Esophagus (tissue), 2 donors: ENCODE measurements around the gene CCDC200. TPM values are rescaled to one million over a fixed set of nuclear protein-coding genes. Genes with fewer than 3 reads are reported as not detected.

ENCODE experiments used
- polyA plus RNA-seq, 2 donors: library from polyadenylated mRNA; stranded (reverse); fragments of 200-250 nt; gene quantifications; one replicate each; pipeline ENCODE4 v1.2.3, GENCODE V29; 2013
- donor health status: healthy with polysubstance abuse.
- donor health status: Bipolar disorder and iron deficiency.

CCDC200 gene
- polyA plus RNA-seq, 2 donors = not detected

Other genes with a start within 250 kb of the CCDC200 start
- gene PTGES3L, start 248.5 kb downstream of the CCDC200 start, polyA plus RNA-seq = under 1 TPM; 0.65 to 0.94 TPM
- gene RUNDC1, start 248.1 kb downstream of the CCDC200 start, polyA plus RNA-seq = 1 to 10 TPM; 5.2 to 5.7 TPM
- gene RPL27, start 230.2 kb downstream of the CCDC200 start, polyA plus RNA-seq = 1,000 to 10,000 TPM; 2,102 to 2,622 TPM
- 1 to 10 TPM; 7.4 to 9.0 TPM for gene IFI35, start 221.8 kb downstream of the CCDC200 start, polyA plus RNA-seq
- 100 to 1,000 TPM in 1 of 2 donors, 10 to 100 TPM in 1; 97.6 to 103 TPM for gene VAT1, start 206.2 kb downstream of the CCDC200 start, polyA plus RNA-seq
- gene RND2, start 203.4 kb downstream of the CCDC200 start, polyA plus RNA-seq = under 1 TPM; 0.53 to 0.54 TPM
- 1 to 10 TPM; 3.7 to 3.8 TPM for gene BRCA1, start 103.3 kb downstream of the CCDC200 start, polyA plus RNA-seq
- 10 to 100 TPM; 25.2 to 26.1 TPM for gene NBR1, start 57.4 kb downstream of the CCDC200 start, polyA plus RNA-seq
- 1 to 10 TPM in 1 of 2 donors, under 1 TPM in 1; 0.49 to 2.3 TPM for gene TMEM106A, start 16.7 kb downstream of the CCDC200 start, polyA plus RNA-seq
- not detected for gene RNU2-1, start 5.4 kb upstream of the CCDC200 start, polyA plus RNA-seq
- gene ARL4D, start 170.4 kb upstream of the CCDC200 start, polyA plus RNA-seq = 10 to 100 TPM; 36.3 to 92.2 TPM